ENCODE measurements around the gene OVOL1.
"Not testable (repeated sequence)": the region's sequence is repeated elsewhere in the genome, so short reads cannot be mapped to it uniquely, and the experiment has no call there.

Gene OVOL1

GRCh38 chr11:65786786-65787636, at the start of gene OVOL1:
TSS of gene OVOL1 (plus strand) at chr11:65787063. CDS start at chr11:65787374, 311 bp downstream.
- DNase-seq: peak; percentile 25 to 51

- no peak for DNase-seq
Measured at GRCh38 chr11:65739022-65739421, 47.8 kb upstream of the OVOL1 start.

GRCh38 chr11:65741185-65741584, 45.7 kb upstream of the OVOL1 start:
- no peak for DNase-seq

- no peak for DNase-seq
Measured at GRCh38 chr11:65742353-65742752, 44.5 kb upstream of the OVOL1 start.

GRCh38 chr11:65743681-65744025, 43.2 kb upstream of the OVOL1 start:
- DNase-seq: no peak

GRCh38 chr11:65744026-65744698, 42.7 kb upstream of the OVOL1 start:
- DNase-seq: no peak

GRCh38 chr11:65744699-65745042, 42.2 kb upstream of the OVOL1 start:
- no peak for DNase-seq

GRCh38 chr11:65745049-65745448, 41.8 kb upstream of the OVOL1 start:
- no peak for DNase-seq

GRCh38 chr11:65762169-65762568, 24.7 kb upstream of the OVOL1 start:
- not testable (repeated sequence) for DNase-seq

GRCh38 chr11:65762816-65763215, 24.0 kb upstream of the OVOL1 start:
- not testable (repeated sequence) for DNase-seq

- DNase-seq: no peak
Measured at GRCh38 chr11:65764434-65764833, 22.4 kb upstream of the OVOL1 start.

- no peak for DNase-seq
Measured at GRCh38 chr11:65766535-65766934, 20.3 kb upstream of the OVOL1 start.

GRCh38 chr11:65767406-65767805, 19.5 kb upstream of the OVOL1 start:
- DNase-seq: no peak

GRCh38 chr11:65767806-65768205, 19.1 kb upstream of the OVOL1 start:
- DNase-seq: not testable (repeated sequence)

- DNase-seq: no peak
Measured at GRCh38 chr11:65770951-65771567, 15.8 kb upstream of the OVOL1 start.

- no peak for DNase-seq
Measured at GRCh38 chr11:65771589-65772112, 15.2 kb upstream of the OVOL1 start.

GRCh38 chr11:65773784-65774411, 13.0 kb upstream of the OVOL1 start:
- DNase-seq: no peak

- DNase-seq: no peak
Measured at GRCh38 chr11:65774525-65775306, 12.1 kb upstream of the OVOL1 start.

- DNase-seq: no peak
Measured at GRCh38 chr11:65776196-65776595, 10.7 kb upstream of the OVOL1 start.

GRCh38 chr11:65776710-65777141, 10.1 kb upstream of the OVOL1 start:
- DNase-seq: no peak

GRCh38 chr11:65777241-65777640, 9.6 kb upstream of the OVOL1 start:
- DNase-seq: no peak

GRCh38 chr11:65777821-65778361, 9.0 kb upstream of the OVOL1 start:
- DNase-seq: no peak
